ENCODE measurements around the gene EYA2. TPM values are rescaled to one million over a fixed set of nuclear protein-coding genes. Genes with fewer than 3 reads are reported as not detected.

EYA2 gene
- total RNA-seq, 1 donor from 2014 or later, result not detected

DNA sequence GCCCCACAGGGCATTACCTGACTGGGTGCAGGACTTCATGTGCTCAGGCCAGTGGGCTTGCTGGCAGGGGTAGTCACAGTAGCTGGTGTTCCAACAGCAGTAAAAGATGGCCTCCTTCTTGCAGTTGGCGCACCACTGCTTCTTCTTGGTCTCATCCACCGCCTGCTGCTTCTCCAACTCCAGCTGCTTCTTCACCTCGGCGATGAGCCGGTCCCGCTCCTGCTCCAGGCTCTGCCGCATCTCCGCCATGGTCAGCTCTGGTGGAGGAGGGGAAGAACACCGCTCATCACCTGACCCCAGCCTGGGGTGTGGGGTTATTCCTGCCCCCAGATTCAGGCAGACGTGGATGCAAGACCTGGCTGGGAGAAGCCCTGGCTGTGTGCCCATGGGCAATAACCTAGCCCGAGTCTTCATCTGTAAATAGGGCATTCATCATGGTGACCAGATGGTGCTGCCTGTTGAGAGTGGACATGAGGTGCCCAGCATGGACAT is 329.7 kb downstream of the EYA2 start:
- H3K27me3 ChIP-seq (ENCODE audit: control insufficient read depth, insufficient read depth, low read length), result no peaks in the 10 kb centered on the region
- TF ChIP-seq, protein P1, sequence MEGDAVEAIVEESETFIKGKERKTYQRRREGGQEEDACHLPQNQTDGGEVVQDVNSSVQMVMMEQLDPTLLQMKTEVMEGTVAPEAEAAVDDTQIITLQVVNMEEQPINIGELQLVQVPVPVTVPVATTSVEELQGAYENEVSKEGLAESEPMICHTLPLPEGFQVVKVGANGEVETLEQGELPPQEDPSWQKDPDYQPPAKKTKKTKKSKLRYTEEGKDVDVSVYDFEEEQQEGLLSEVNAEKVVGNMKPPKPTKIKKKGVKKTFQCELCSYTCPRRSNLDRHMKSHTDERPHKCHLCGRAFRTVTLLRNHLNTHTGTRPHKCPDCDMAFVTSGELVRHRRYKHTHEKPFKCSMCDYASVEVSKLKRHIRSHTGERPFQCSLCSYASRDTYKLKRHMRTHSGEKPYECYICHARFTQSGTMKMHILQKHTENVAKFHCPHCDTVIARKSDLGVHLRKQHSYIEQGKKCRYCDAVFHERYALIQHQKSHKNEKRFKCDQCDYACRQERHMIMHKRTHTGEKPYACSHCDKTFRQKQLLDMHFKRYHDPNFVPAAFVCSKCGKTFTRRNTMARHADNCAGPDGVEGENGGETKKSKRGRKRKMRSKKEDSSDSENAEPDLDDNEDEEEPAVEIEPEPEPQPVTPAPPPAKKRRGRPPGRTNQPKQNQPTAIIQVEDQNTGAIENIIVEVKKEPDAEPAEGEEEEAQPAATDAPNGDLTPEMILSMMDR (IDR thresholded peaks at IDR 0.05; ENCODE audit: insufficient read depth, low read length, poor library complexity, severe bottlenecking), result no peak
- H3K36me3 ChIP-seq (ENCODE audit: control insufficient read depth, insufficient read depth, low read length), result peaks cover 5% of the 10 kb centered on the region
- no peak for DNase-seq (ENCODE audit: low read depth)
- H3K4me3 ChIP-seq (ENCODE audit: low read depth, low read length), result no peak overlapping the region

DNA sequence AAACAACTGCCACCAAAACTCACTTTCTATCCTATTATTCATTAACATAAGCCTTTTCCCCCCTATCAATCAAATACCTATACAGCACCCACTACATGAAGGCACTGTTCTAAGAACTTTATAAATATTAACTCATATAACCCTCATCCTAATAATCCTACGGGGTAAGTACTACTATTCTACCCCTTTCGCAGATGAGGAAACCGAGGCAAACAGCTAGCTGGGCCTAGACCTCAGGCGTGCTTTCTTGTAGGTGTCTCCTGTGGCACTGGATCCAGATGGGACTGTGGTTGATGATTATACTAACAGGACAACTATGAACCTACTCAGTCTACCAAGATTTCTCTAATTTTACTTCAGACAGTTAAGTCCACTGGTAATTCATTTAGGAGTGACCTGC is 330.2 kb downstream of the EYA2 start:
- DNase-seq (ENCODE audit: low read depth), result no peak
- TF ChIP-seq, protein P1 (IDR thresholded peaks at IDR 0.05; ENCODE audit: insufficient read depth, low read length, poor library complexity, severe bottlenecking), result no peak
- H3K27me3 ChIP-seq (ENCODE audit: control insufficient read depth, insufficient read depth, low read length), result no peaks in the 10 kb centered on the region
- peaks cover 5% of the 10 kb centered on the region for H3K36me3 ChIP-seq (ENCODE audit: control insufficient read depth, insufficient read depth, low read length)
- no peak overlapping the region for H3K4me3 ChIP-seq (ENCODE audit: low read depth, low read length)

DNA sequence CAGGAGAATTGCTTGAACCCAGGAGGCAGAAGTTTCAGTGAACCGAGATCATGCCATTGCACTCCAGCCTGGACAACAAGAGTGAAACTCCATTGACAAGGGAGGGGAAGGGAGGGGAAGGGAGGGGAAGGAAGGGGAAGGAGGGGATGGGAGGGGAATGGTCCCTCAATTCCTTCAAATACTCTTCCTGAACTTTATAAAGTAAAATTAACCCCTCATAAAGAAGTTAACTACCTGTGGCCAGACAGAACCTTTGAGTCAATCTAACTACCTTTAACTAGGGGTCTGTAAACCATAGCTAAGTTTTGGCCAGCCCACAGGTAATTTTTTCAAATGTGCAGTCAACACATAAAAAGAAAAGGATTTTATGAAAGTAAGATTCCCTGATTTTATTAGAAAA is 330.8 kb downstream of the EYA2 start:
- Histone ChIP-seq H3K36me3 (ENCODE audit: control insufficient read depth, insufficient read depth, low read length) (peaks cover 5% of the 10 kb centered on the region), H3K4me3 (ENCODE audit: low read depth, low read length) (no peak overlapping the region), H3K27me3 (ENCODE audit: control insufficient read depth, insufficient read depth, low read length) (no peaks in the 10 kb centered on the region)
- TF ChIP-seq, protein P1 (IDR thresholded peaks at IDR 0.05; ENCODE audit: insufficient read depth, low read length, poor library complexity, severe bottlenecking), result no peak
- DNase-seq (ENCODE audit: low read depth), result no peak

DNA sequence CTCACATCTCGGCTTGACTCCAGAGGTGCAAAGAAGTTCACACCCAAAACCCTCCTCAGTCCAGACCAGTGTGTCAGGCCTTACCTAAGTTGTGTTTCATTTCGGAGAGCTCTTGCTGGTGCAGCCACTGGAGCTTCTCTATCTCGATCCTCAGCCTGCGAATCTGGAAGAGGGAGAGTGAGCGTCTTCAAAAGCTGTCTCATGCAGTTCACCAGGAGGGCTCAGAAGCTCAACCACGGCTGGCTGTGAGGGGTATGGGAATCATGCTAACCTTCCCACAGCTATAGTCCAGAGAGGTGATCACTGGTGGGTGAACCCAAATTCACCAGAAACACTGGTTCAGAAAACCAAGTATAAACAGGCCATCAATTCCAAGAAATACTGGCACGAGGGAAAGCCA is 332.5 kb downstream of the EYA2 start:
- DNase-seq (ENCODE audit: low read depth), result no peak

DNA sequence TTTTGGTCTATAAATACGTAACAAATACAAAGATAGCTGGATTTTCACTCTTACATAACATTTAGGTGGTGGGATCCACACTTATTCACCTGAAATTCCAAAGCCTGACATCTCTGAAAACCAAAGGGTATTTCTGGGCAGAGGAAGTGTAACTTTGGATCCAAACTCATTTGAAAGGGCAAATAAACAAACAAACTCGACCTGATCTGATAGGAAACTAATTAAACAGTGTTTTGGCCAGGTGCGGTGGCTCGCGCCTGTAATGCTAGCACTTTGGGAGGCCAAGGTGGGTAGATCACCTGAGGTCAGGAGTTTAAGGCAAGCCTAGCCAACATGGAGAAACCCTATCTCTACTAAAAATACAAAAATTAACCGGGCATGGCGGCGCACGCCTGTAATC is 332.9 kb downstream of the EYA2 start:
- no peak for DNase-seq (ENCODE audit: low read depth)
- Histone ChIP-seq H3K4me3 (ENCODE audit: low read depth, low read length) (no peak overlapping the region), H3K27me3 (ENCODE audit: control insufficient read depth, insufficient read depth, low read length) (no peaks in the 10 kb centered on the region), H3K36me3 (ENCODE audit: control insufficient read depth, insufficient read depth, low read length) (peaks cover 4% of the 10 kb centered on the region)
- TF ChIP-seq, protein P1 (IDR thresholded peaks at IDR 0.05; ENCODE audit: insufficient read depth, low read length, poor library complexity, severe bottlenecking), result no peak

More for the DNA sequence above, 332.5 kb downstream of the EYA2 start:
- Histone ChIP-seq H3K36me3 (ENCODE audit: control insufficient read depth, insufficient read depth, low read length) (peaks cover 4% of the 10 kb centered on the region), H3K27me3 (ENCODE audit: control insufficient read depth, insufficient read depth, low read length) (no peaks in the 10 kb centered on the region), H3K4me3 (ENCODE audit: low read depth, low read length) (no peak overlapping the region)
- TF ChIP-seq, protein P1 (IDR thresholded peaks at IDR 0.05; ENCODE audit: insufficient read depth, low read length, poor library complexity, severe bottlenecking), result no peak

DNA sequence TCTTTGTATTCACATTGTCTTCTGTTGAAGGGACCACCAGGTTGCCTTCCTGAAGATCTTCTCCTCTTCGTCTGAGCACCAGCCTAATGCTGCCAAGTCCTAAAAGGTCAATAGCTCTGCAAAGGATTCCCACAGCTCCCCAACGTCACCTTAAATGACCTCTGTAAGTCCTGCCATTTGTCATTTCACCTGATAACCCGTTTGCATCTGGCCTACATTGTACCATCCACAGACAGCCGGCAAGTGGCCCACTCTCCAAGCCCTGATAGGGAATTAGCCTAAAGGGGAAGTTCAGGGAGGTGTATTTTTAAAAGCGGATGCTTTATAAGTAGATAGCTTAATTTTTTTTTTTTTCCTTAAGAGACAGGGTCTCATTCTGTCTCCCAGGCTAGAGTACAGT is 334.0 kb downstream of the EYA2 start:
- Histone ChIP-seq H3K36me3 (ENCODE audit: control insufficient read depth, insufficient read depth, low read length) (peaks cover 4% of the 10 kb centered on the region), H3K4me3 (ENCODE audit: low read depth, low read length) (no peak overlapping the region), H3K27me3 (ENCODE audit: control insufficient read depth, insufficient read depth, low read length) (no peaks in the 10 kb centered on the region)
- TF ChIP-seq, protein P1 (IDR thresholded peaks at IDR 0.05; ENCODE audit: insufficient read depth, low read length, poor library complexity, severe bottlenecking), result no peak
- DNase-seq (ENCODE audit: low read depth), result no peak

Data from kidney epithelial cell (primary cell).